WTC11 (cell line): ENCODE results near the gene GALNT16. TPM values are rescaled to one million over a fixed set of nuclear protein-coding genes. Genes with fewer than 3 reads are reported as not detected.

ENCODE experiments used
- ATAC-seq: fragments of 200-7000 bp; cut with Tn5 transposase; 2 replicates; pipeline ENCODE4 v1.10.0; 2021; ENCODE audit warnings: mild to moderate bottlenecking, moderate library complexity
- CTCF ChIA-PET: fragments of 300-600 bp; sonication (Branson Sonifier 250); formaldehyde crosslinking; loops from one replicate; lab custom pipeline; 2021; ENCODE audit warnings: antibody characterized with exemption; lab: Charles Lee
- POLR2A ChIA-PET: fragments of 350-600 bp; sonication (Branson Sonifier 250); formaldehyde crosslinking; loops from one replicate; lab custom pipeline; 2021; ENCODE audit warnings: antibody characterized with exemption; lab: Charles Lee
- DNase-seq: peaks from one replicate; pipeline ENCODE4 v3.0.0; 2021; ENCODE audit warnings: low spot score
- H3K27ac Mint-ChIP-seq: 2 replicates; pipeline ENCODE4 v1.8.0; 2021; ENCODE audit warnings: mixed read lengths
- H3K27me3 Mint-ChIP-seq: 2 replicates; pipeline ENCODE4 v1.8.0; 2021; ENCODE audit warnings: low read depth, mild to moderate bottlenecking, moderate library complexity, mixed read lengths
- H3K36me3 Mint-ChIP-seq: 2 replicates; pipeline ENCODE4 v1.8.0; 2021; ENCODE audit warnings: mixed read lengths
- H3K4me1 Mint-ChIP-seq: 2 replicates; pipeline ENCODE4 v1.8.0; 2022; ENCODE audit warnings: mixed read lengths
- H3K4me3 Mint-ChIP-seq: 2 replicates; pipeline ENCODE4 v1.8.0; 2021; ENCODE audit warnings: mild to moderate bottlenecking, moderate library complexity, mixed read lengths
- H3K9me3 Mint-ChIP-seq: 2 replicates; pipeline ENCODE4 v1.8.0; 2021; ENCODE audit warnings: mixed read lengths
- ATF2 ChIP-seq: sonication (generic); formaldehyde crosslinking; IDR thresholded peaks from 2 replicates; pipeline ENCODE4 v1.8.1; 2022; ENCODE audit warnings: low read depth, missing genetic modification reagents, borderline replicate concordance
- CREB1 ChIP-seq: sonication (generic); formaldehyde crosslinking; IDR thresholded peaks from 2 replicates; pipeline ENCODE4 v1.8.0; 2023; ENCODE audit warnings: mild to moderate bottlenecking, missing genetic modification reagents
- E2F4 ChIP-seq: sonication (generic); formaldehyde crosslinking; IDR thresholded peaks from 2 replicates; pipeline ENCODE4 v1.8.1; 2022; ENCODE audit warnings: low read depth, mild to moderate bottlenecking, moderate library complexity, missing genetic modification reagents, borderline replicate concordance
- ERG ChIP-seq: fragments of 250-450 bp; sonication (Bioruptor Pico); IDR thresholded peaks from 2 replicates; pipeline ENCODE4 v1.8.0; 2021; ENCODE audit warnings: mild to moderate bottlenecking
- FOXJ3 ChIP-seq: sonication (generic); formaldehyde crosslinking; IDR thresholded peaks from 2 replicates; pipeline ENCODE4 v1.9.0; 2021; ENCODE audit warnings: missing genetic modification reagents, mild to moderate bottlenecking, borderline replicate concordance
- FOXK1 ChIP-seq: sonication (generic); formaldehyde crosslinking; IDR thresholded peaks from 2 replicates; pipeline ENCODE4 v1.8.0; 2022; ENCODE audit warnings: mild to moderate bottlenecking, moderate library complexity, missing genetic modification reagents
- GABPB1 ChIP-seq: sonication (generic); formaldehyde crosslinking; IDR thresholded peaks from 2 replicates; pipeline ENCODE4 v1.8.1; 2023; ENCODE audit warnings: mild to moderate bottlenecking, missing genetic modification reagents
- GRHL2 ChIP-seq: fragments of 250-450 bp; sonication (Bioruptor Pico); IDR thresholded peaks from 2 replicates; pipeline ENCODE4 v1.8.0; 2022; ENCODE audit warnings: mild to moderate bottlenecking, moderate library complexity; ENCODE audit not compliant: insufficient replicate concordance, severe bottlenecking
- GTF2I ChIP-seq: fragments of 250-450 bp; sonication (Bioruptor Pico); conservative IDR thresholded peaks from 2 replicates; pipeline ENCODE4 v1.4.0; 2021; ENCODE audit warnings: mild to moderate bottlenecking
- IRF2 ChIP-seq: sonication (generic); formaldehyde crosslinking; IDR thresholded peaks from 2 replicates; pipeline ENCODE4 v1.8.0; 2022; ENCODE audit warnings: low read depth, missing genetic modification reagents, borderline replicate concordance
- MAX ChIP-seq: sonication (generic); formaldehyde crosslinking; IDR thresholded peaks from 2 replicates; pipeline ENCODE4 v1.8.0; 2022; ENCODE audit warnings: mild to moderate bottlenecking, missing genetic modification reagents
- NFATC4 ChIP-seq: fragments of 250-450 bp; sonication (Bioruptor Pico); IDR thresholded peaks from 2 replicates; pipeline ENCODE4 v1.9.0; 2021; ENCODE audit warnings: mild to moderate bottlenecking
- NFE2L1 ChIP-seq: sonication (generic); formaldehyde crosslinking; IDR thresholded peaks from 2 replicates; pipeline ENCODE4 v1.8.1; 2023; ENCODE audit warnings: missing genetic modification reagents
- NR1H2 ChIP-seq: sonication (generic); formaldehyde crosslinking; IDR thresholded peaks from 2 replicates; pipeline ENCODE4 v1.9.0; 2021; ENCODE audit warnings: mild to moderate bottlenecking, moderate library complexity, missing genetic modification reagents
- PRDM15 ChIP-seq: sonication (generic); formaldehyde crosslinking; IDR thresholded peaks from 2 replicates; pipeline ENCODE4 v1.8.0; 2022; ENCODE audit warnings: missing genetic modification reagents
- SOX15 ChIP-seq: fragments of 250-450 bp; sonication (Bioruptor Pico); IDR thresholded peaks from 2 replicates; pipeline ENCODE4 v1.9.0; 2021; ENCODE audit warnings: mild to moderate bottlenecking
- SP1 ChIP-seq: sonication (generic); formaldehyde crosslinking; conservative IDR thresholded peaks from 2 replicates; pipeline ENCODE4 v1.8.1; 2022; ENCODE audit warnings: missing genetic modification reagents
- TCF7 ChIP-seq: sonication (generic); formaldehyde crosslinking; IDR thresholded peaks from 2 replicates; pipeline ENCODE4 v1.8.0; 2022; ENCODE audit warnings: mild to moderate bottlenecking, low read depth, missing genetic modification reagents, moderate library complexity
- TEAD1 ChIP-seq: sonication (generic); formaldehyde crosslinking; IDR thresholded peaks from 2 replicates; pipeline ENCODE4 v1.8.0; 2022; ENCODE audit warnings: mild to moderate bottlenecking, missing genetic modification reagents
- TEAD4 ChIP-seq: sonication (generic); formaldehyde crosslinking; IDR thresholded peaks from 2 replicates; pipeline ENCODE4 v1.8.0; 2022; ENCODE audit warnings: mild to moderate bottlenecking, missing genetic modification reagents
- USF2 ChIP-seq: sonication (generic); formaldehyde crosslinking; IDR thresholded peaks from 2 replicates; pipeline ENCODE4 v1.8.1; 2023; ENCODE audit warnings: mild to moderate bottlenecking, missing genetic modification reagents, moderate library complexity
- ZNF121 ChIP-seq: sonication (generic); formaldehyde crosslinking; IDR thresholded peaks from 2 replicates; pipeline ENCODE4 v1.8.0; 2023; ENCODE audit warnings: missing genetic modification reagents
- ZNF425 ChIP-seq: fragments of 250-450 bp; sonication (Bioruptor Pico); conservative IDR thresholded peaks from 2 replicates; pipeline ENCODE4 v1.9.0; 2021; ENCODE audit warnings: mild to moderate bottlenecking
- ZSCAN18 ChIP-seq: fragments of 250-450 bp; sonication (Bioruptor Pico); IDR thresholded peaks from 2 replicates; pipeline ENCODE4 v2.1.2; 2022; ENCODE audit warnings: mild to moderate bottlenecking, moderate library complexity
- total RNA-seq: library from RNA; stranded (reverse); gene quantifications from 3 replicates; pipeline ENCODE4 v1.2.3, GENCODE V29; 2021

GALNT16 gene
- total RNA-seq, 1 experiment from 2014 or later = 4.5 TPM

- CTCF ChIA-PET = interaction anchor here (0.9 to 1.7 kb wide), 3 partner anchors 8 to 94 kb away, joined by 3 to 6 read pairs (median 4); no protein-coding TSS in a partner anchor
- H3K4me1 Mint-ChIP-seq = peaks cover 13% of the 10 kb centered on the region
- no peak overlapping the region for H3K27ac Mint-ChIP-seq
- H3K9me3 Mint-ChIP-seq = no peaks in the 10 kb centered on the region
- TF ChIP-seq USF2 = no peak
- TF ChIP-seq ZSCAN18 = no peak
- TF ChIP-seq SP1 (CRISPR knock-in tag) = no peak
- no peak for TF ChIP-seq E2F4 (CRISPR knock-in tag)
- no peak for TF ChIP-seq ATF2 (CRISPR knock-in tag)
- no peak for TF ChIP-seq ZNF121 (CRISPR knock-in tag)
- no peak for TF ChIP-seq ZNF425 (CRISPR knock-in tag)
- TF ChIP-seq GTF2I (CRISPR knock-in tag) = no peak
- no peak for TF ChIP-seq MAX (CRISPR knock-in tag)
- TF ChIP-seq TEAD4 = no peak
- no peak for TF ChIP-seq FOXK1 (CRISPR knock-in tag)
- TF ChIP-seq SOX15 (CRISPR knock-in tag) = no peak
- TF ChIP-seq NR1H2 (CRISPR knock-in tag) = no peak
- TF ChIP-seq TEAD1 (CRISPR knock-in tag) = no peak
- TF ChIP-seq NFATC4 (CRISPR knock-in tag) = no peak
- no peak for TF ChIP-seq CREB1 (CRISPR knock-in tag)
- no peak for TF ChIP-seq IRF2
- TF ChIP-seq TCF7 = no peak
- TF ChIP-seq, all 79 proteins: peak for 0
- DNase-seq (no peak), ATAC-seq (no peak)
- Mint-ChIP-seq H3K36me3 (no peaks in the 10 kb centered on the region), H3K27me3 (no peaks in the 10 kb centered on the region), H3K4me3 (no peak overlapping the region)
- POLR2A ChIA-PET = no interaction called here
Observed at GRCh38 chr14:69355154-69355597, 95.2 kb downstream of the GALNT16 start.

GRCh38 chr14:69355607-69356281 is 95.8 kb downstream of the GALNT16 start:
- no peak for DNase-seq
- H3K9me3 Mint-ChIP-seq = no peaks in the 10 kb centered on the region
- H3K27ac Mint-ChIP-seq = no peak overlapping the region
- peaks cover 8% of the 10 kb centered on the region for H3K4me1 Mint-ChIP-seq
- H3K36me3 Mint-ChIP-seq = no peaks in the 10 kb centered on the region
- POLR2A ChIA-PET = interaction anchor here (0.9 kb wide), 1 partner anchor 32 kb away, joined by 6 read pairs; no protein-coding TSS in a partner anchor
- no peak for ATAC-seq
- no peaks in the 10 kb centered on the region for H3K27me3 Mint-ChIP-seq
- H3K4me3 Mint-ChIP-seq = no peak overlapping the region
- CTCF ChIA-PET = interaction anchor here (0.6 to 2.4 kb wide), 4 partner anchors 8 to 95 kb away, joined by 3 to 20 read pairs (median 4); no protein-coding TSS in a partner anchor
- TF ChIP-seq ERG (CRISPR knock-in tag) (no peak), PRDM15 (CRISPR knock-in tag) (no peak), GRHL2 (CRISPR knock-in tag) (no peak), FOXJ3 (CRISPR knock-in tag) (no peak), GABPB1 (CRISPR knock-in tag) (no peak), NFE2L1 (CRISPR knock-in tag) (no peak)
